CD4-positive, alpha-beta T cell treated with Interleukin-6 at 100 ng/mL for 8 hours (primary cell): Measurements from ENCODE around the gene BABAM2.
"Not testable (repeated sequence)": the region's sequence is repeated elsewhere in the genome, so short reads cannot be mapped to it uniquely, and the experiment has no call there.

Experiments used
- DNase-seq: peaks from one replicate; pipeline ENCODE4 v3.0.0-alpha.2; 2020; ENCODE audit warnings: mixed read lengths, low spot score

Gene BABAM2

DNA sequence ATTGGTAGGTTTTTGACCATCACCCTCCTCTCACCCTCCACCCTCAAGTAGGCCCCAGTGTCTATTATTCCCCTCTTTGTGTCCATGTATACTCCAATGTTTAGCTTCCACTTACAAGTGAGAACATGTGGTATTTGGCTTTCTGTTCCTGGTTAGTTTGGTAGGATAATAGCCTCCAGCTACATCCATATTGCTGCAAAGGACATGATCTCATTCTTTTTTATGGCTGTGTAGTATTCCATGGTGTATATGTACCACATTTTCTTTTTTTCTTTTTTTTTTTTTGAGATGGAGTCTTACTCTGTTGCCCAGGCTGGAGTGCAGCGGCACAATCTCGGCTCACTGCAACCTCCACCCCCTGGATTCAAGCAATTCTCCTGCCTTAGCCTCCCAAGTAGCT lies 88.2 kb downstream of the BABAM2 start:
- not testable (repeated sequence) for DNase-seq

DNA sequence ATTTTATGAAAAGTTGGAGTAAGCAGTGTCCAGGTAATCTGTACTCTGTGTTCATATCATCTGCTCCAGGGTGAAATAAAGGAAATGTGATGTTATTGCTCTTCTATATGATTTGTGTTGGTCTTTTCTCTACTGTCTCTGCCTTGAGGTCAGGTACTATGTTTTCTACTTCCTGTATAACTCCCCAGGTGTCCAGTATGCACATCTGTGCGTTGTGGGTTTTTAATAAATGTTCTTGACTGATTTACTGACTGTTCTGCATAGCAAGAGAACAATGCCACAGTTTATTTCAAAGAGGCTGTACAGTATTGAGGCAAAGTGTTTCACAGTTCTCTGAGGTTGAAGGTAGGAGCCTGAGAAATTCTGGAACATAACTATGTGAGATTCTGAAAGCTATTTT lies 89.7 kb downstream of the BABAM2 start:
- no peak for DNase-seq

GRCh38 chr2:27984153-27984552 lies 93.6 kb downstream of the BABAM2 start:
- no peak for DNase-seq

DNA sequence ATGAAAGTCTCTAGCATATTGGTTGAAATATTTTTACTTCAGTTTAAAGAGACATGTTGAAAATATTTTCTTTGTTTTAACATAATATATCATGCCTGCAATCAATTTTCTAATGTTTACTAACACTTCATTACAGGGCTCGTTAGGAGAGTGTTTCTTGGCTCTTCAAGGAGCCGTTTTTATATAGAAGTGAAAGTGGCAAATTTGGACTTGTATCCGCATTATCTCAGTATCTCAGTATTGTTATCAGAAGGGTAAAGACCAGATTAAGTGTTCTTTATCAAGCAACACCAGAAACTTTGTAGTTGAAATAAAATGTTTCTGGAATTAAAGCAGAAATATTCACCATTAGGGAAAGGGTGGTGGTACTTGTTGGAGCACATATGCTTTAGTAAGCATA lies 97.8 kb downstream of the BABAM2 start:
- no peak for DNase-seq

GRCh38 chr2:27988718-27989117 lies 98.2 kb downstream of the BABAM2 start:
- no peak for DNase-seq

- DNase-seq = no peak
Observed at GRCh38 chr2:27989149-27989548, 98.6 kb downstream of the BABAM2 start.

- DNase-seq = no peak
Observed at GRCh38 chr2:27990030-27990590, 99.6 kb downstream of the BABAM2 start.

GRCh38 chr2:27991146-27991545 lies 100.6 kb downstream of the BABAM2 start:
- DNase-seq = no peak

DNA sequence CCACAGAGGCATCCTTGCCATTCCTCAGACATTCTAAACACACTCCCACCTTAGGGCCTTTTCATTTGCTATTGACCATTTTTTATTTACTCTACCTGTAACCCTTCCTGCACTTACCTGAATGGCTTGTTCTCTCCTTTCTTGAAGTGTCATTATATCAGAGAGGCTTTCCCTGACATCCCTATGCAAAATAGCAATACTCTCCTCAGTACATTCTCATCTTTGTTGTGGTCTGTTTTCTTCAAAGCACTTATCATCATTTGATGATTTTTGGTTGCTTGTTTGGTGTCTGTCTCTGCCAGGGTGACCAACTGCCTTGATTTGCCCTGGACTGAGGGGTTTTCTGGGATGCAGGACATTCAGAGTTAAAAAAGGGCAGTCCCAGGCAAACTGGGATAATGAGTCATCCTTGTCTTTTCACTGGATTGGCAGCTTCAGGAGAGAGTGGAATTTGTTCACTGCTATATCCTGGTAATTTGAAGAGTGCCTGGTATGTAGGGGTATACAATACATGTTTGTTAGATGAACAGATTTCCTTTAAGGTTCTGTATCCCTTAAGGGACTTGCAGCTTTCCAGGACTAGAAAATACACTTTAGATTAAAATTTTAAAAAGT lies 102.4 kb downstream of the BABAM2 start:
- DNase-seq = no peak

- no peak for DNase-seq
Observed at GRCh38 chr2:27993402-27993787, 102.9 kb downstream of the BABAM2 start.

- DNase-seq = no peak
Observed at GRCh38 chr2:27993950-27994728, 103.6 kb downstream of the BABAM2 start.

- no peak for DNase-seq
Observed at GRCh38 chr2:27996156-27996922, 105.8 kb downstream of the BABAM2 start.

DNA sequence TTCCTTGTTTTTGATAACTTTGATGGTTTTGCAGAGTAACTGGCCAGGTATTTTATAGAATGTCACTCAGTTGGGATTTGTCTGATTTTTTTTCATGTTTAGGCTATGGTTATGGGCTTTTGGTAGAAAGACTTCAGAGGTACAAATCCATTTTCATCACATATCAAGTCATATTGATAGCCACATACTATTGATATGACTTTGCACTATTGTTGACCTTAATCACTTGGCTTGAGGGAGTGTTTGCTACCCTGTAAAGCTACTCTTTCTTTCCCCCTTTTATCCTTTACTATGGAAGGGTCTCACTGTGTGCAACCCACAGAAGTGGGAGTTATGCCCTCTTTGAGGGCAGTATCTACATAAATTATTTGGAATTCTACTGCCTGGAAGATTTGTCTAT lies 109.8 kb downstream of the BABAM2 start:
- DNase-seq = no peak

- no peak for DNase-seq
Observed at GRCh38 chr2:28002181-28002580, 111.7 kb downstream of the BABAM2 start.

- DNase-seq = no peak
Observed at GRCh38 chr2:28004086-28004485, 113.6 kb downstream of the BABAM2 start.

DNA sequence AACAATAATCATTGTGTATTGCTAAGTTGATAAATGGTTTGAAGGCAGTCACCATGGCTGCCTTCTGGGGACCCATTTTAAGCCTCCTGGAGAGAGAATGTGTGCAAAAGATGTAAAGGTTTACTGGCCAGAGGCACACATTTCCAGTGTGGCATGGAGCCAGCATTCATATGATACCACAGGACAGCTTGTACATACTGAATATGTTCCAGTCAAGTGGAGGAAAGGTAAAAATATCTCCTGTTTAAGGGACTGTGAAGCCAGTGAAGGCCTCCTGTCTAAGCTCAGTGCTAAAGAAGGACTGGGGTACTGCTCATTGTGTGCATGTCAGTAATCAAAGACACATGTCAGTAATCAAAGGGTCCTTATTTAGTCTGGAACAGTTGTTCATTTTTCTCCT lies 119.2 kb downstream of the BABAM2 start:
- DNase-seq = no peak

GRCh38 chr2:28011322-28011737 lies 120.8 kb downstream of the BABAM2 start:
- no peak for DNase-seq

- DNase-seq = not testable (repeated sequence)
Observed at GRCh38 chr2:28018474-28018873, 127.9 kb downstream of the BABAM2 start.

DNA sequence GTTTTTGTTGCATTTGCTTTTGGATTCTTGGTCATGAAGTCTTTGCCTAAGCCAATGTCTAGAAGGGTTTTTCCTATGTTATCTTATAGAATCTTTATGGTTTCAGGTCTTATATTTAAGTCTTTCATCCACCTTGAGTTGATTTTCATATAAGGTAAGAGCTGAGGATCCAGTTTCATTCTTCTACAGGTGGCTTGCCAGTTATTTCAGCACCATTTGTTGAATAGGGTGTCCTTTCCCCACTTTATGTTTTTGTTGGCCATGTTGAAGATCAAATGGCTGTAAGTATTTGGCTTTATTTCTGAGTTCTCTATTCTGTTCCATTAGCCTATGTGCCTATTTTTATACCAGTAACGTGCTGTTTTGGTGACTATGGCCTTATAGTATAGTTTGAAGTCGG lies 129.0 kb downstream of the BABAM2 start:
- DNase-seq = not testable (repeated sequence)

DNA sequence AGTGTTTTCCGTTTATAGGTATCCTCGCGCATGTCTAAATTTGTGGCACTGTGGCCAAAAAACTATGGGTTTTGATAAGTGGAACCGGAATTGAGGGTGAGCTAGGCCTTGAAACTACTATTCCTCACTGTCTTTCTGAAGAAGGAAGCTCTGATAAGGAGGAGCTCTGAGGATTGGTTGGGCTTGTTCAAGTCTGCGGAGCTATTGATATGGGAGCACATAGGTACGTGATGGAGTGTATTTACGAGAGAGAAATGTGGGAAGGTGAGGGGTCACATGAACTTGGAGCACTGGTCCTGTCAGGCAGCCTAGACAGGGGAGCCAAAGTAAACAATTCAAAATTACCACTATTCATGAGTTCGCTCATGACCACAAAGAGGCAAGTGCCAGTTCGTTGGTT lies 131.4 kb downstream of the BABAM2 start:
- no peak for DNase-seq

DNA sequence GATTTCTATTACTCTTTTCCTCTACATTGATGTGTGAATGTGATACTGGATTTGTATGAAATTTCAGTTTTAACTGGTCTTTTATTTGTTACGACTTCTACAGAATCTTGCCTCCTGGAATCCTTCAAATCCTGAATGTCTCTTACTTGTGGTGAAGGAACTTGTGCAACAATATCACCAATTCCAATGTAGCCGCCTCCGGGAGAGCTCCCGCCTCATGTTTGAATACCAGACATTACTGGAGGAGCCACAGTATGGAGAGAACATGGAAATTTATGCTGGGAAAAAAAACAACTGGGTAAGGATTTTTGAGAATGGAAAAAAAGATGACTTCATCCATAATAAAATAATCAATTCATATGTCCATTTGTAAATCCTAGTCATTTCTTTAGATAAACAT lies 134.6 kb downstream of the BABAM2 start:
- DNase-seq = no peak

DNA sequence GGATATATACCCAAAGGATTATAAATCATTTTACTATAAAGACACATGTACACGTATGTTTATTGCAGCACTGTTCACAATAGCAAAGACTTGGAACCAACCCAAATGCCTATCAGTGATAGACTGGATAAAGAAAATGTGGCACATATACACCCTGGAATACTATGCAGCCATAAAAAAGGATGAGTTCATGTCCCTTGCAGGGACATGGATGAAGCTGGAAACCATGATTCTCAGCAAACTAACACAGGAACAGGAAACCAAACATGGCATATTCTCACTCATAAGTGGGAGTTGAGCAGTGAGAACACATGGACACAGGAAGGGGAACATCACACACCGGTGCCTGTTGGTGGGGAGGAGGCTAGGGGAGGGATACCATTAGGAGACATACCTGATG lies 135.7 kb downstream of the BABAM2 start:
- not testable (repeated sequence) for DNase-seq

- DNase-seq = no peak
Observed at GRCh38 chr2:28028025-28028424, 137.5 kb downstream of the BABAM2 start.
